Measurements from ENCODE around the gene ATP6AP1.
"Not testable (repeated sequence)": the region's sequence is repeated elsewhere in the genome, so short reads cannot be mapped to it uniquely, and the experiment has no call there.

ATP6AP1 gene

DNA sequence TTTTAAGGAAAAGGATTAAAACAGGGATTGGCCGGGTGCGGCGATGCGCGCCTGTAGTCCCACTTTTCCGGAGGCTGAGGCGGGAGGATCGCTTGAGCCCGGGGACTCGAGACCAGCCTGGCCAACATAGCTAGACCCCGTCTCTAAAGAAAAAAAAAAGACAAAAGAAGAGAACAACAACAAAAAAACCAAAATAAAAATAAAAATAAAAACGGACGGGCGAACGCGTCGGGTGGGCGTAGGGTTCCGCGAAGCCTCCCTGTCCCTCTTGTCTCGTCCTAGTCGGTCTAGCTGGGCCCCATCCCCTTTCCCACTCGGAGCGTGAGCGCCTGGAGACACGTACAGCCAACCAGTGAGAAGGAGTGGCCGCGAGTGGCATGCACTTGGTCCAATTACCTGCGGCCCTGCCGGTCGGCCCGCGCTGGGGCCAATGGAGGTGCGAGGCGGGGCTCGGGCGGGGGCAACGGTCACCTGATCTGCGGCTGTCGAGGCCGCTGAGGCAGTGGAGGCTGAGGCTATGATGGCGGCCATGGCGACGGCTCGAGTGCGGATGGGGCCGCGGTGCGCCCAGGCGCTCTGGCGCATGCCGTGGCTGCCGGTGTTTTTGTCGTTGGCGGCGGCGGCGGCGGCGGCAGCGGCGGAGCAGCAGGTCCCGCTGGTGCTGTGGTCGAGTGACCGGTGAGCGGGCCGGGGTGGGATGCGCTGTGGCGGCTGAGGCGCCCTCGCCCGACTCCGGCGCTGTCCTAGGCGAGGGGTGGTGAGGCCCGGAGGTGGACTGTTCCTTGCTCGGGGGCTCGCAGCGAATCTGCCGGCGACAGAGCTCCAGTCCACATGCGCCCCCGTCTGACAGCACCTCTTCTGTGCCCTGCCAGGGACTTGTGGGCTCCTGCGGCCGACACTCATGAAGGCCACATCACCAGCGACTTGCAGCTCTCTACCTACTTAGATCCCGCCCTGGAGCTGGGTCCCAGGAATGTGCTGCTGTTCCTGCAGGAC, at the start of gene ATP6AP1:
ATP6AP1 (plus strand) TSS at position 502 of the 996 bp plus-strand sequence; CDS start at position 518, 16 bp downstream.
- peak; percentile 67 for DNase-seq

GRCh38 chrX:154378799-154379568, 49.5 kb upstream of the ATP6AP1 start, which contains the start of gene EMD:
Gene EMD (plus strand): TSS chrX:154379295. CDS start chrX:154379485, 190 bp downstream.
- peak; percentile 93 for DNase-seq

GRCh38 chrX:154379569-154379951, 48.9 kb upstream of the ATP6AP1 start:
- DNase-seq, result no peak

DNA sequence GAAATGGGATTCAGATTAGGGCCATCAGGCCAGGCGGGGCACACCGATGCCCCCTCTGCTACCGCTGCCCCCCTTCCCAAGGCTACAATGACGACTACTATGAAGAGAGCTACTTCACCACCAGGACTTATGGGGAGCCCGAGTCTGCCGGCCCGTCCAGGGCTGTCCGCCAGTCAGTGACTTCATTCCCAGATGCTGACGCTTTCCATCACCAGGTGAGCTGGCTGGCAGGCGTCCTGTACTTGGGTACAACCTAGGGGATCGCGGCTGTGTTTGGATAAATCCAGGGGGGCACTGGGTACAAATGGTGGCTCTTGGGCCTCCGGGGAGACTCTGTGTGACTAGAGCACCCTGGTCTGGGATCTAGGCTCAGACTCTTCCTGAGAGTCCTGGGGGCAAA, 48.3 kb upstream of the ATP6AP1 start:
- DNase-seq, result no peak

- DNase-seq, result no peak
These were observed 47.7 kb upstream of the ATP6AP1 start for GRCh38 chrX:154380787-154381186.

DNA sequence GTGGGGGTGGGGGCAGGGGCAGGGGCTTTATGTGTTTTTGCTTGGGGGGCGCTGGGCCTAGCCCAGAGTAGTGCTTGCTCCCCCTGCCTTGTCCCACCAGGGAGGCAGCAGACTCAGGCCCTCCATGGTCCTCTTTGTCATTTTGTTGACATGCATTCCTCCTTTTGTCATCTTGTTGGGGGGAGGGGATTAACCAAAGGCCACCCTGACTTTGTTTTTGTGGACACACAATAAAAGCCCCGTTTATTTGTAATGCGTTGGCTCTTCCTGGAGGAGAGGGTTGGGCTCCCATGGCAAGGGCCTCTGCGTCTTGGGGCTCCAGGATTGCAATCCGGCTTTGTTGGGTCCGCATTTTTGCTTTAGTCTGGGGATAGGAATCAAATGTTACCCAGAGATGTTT, 47.2 kb upstream of the ATP6AP1 start:
- no peak for DNase-seq

GRCh38 chrX:154382483-154383069, 45.9 kb upstream of the ATP6AP1 start:
- no peak for DNase-seq

DNA sequence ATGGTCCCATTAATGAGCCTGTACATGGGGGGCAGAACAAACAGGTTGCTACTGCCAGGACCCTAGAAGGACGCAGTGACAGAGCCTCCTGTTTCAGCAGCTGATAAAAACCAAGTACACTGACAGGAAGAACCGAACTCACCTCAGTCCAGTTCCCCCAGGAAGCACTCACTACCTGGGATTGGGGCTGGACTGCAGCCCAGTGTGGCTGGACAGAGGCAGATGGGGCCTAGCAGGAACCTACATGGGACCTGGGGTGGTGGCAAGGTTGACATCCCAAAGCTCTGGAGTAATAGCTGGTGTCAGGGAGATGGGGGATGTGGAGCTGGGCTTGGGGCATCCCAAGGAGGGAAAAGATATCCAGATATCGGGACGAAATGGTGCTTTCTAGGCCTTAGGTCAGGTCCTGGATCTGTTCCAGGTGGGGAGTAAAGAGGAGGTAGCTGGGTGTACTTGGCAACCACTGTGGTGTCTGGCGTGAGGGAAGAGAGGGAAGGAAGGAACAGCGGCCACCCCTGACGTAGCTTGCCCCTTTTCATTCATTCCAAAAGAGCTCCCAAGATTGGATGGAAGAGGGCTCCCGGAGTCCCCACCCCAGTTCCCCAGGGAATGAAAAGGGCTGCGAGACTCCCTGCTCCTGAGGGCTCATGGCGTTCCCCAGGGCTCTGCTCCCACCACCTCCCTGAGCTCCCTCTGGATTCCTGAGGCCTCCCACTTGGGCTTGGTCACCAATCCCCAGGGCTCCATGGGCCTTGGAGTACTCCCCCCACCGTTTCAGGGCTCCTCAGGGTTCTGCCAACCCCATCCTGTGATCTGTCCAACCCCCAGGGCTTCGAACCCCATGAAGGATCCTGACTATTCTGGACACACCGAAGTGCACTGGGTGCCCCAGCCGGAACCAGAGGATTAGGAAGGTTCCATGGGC, 44.9 kb upstream of the ATP6AP1 start:
- DNase-seq, result no peak

DNA sequence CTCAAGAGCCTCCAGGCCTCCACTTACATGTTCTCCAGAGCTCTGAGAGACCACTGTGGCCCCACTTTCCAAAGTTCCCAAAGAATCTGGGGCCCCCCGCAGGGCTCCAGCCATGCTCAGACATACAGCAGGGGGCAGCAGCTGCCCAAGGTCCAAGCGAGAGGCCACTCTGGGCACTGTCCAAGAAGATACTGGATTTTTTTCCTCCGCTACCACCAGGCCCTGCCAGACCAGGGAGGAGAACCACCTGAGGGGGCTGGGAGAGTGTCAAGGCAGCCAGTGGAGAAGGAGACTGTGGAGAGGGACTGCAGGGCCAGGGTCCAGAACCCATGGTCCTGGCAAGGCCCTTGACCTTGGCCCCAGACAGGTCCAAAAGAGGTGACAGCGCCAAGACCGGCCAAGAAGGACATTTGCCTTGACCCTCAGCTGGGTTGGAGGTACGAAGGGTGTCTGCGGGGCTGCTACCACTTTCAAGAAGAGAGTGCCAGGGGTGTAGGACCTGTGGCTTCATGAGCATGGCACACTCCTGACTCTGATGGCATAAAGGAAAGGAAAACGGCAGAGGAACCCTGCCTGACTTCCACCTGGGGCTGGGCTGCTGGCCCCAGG, 44.1 kb upstream of the ATP6AP1 start:
- DNase-seq, result no peak

DNA sequence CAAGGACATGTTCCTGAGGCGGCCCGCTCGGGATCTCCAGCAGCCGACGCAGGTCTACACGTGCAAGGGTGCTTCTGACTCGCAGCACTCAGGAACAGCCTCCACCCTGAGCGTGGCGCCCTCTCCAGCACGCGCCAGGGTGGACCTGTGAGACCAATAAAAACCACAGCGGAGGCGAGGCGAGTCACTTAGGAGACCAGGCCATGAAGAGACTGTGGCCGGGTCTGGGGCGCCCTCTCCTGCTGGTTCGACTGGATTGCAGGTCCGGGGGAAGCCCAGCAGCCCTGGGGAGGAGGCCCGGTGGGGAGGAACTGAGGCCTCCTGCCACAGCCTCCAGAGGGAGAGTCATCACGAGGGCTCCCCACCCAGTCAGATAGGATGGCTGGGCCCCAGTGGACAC, 40.4 kb upstream of the ATP6AP1 start:
- DNase-seq, result not testable (repeated sequence)

- DNase-seq, result not testable (repeated sequence)
These were observed 39.8 kb upstream of the ATP6AP1 start for GRCh38 chrX:154388649-154389048.

DNA sequence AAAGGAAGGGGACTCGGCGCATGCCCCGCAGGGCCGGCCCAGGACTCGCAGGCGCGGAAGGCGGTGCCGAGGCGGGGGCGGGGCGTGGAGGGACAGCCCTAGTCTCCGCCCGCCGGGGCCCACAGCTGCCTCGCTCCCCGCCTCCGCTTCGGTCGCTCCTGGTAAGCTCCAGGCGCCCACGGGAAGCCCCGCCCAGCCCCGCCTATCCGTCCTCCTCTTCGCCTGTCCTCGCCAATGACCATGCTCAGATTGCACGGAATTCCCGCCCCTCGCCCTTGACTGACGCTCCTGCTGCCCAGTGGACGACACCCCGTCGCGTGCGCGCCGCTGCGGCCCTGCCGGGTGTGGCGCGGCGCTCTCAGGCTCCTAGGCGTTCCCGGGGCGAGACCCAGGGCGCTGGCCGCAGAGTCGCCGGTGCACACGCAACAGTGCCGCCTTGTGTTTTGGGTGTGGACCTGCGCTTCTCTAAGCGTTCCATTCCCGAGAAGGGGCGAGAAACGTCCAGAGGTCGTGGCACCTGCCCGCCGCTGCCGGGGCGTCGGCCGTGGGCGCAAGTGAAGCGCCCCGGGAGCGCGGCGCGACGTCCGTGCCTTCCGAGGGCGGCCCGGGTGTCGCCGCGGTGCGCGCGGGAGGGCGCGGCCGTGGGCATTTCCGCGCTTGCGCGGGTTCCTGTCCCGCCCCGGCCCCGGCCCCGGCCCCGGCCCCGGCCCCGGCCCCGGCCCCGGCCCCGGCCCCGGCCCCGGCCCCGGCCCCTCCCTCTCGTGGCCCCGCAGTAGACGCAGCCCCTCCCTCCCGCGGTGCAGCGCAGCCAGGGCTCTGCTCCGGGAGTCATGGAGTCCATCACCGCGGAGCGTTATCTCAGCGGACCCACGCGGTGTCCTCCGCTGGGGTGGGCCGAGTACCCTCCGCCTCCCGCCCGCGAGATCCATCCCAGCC, 38.4 kb upstream of the ATP6AP1 start:
- DNase-seq, result not testable (repeated sequence)

DNA sequence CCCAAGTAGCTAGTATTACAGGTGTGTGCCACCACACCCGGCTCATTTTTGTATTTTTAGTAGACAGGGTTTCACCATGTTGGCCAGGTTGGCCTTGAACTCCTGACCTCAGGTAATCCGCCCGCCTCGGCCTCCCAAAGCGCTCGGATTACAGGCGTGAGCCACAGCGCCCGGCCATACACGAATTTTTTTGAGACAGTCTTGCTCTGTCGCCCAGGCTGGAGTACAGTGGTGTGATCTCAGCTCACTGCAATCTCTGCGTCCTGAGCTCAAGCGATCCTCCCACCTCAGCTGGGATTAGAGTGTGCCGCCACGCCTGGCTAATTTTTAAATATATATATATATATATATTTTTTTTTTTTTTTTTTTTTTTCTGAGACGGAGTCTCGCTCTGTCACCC, 32.1 kb upstream of the ATP6AP1 start:
- DNase-seq, result not testable (repeated sequence)

- DNase-seq, result peak; percentile 35
These were observed 31.2 kb upstream of the ATP6AP1 start for GRCh38 chrX:154396973-154397887.

DNA sequence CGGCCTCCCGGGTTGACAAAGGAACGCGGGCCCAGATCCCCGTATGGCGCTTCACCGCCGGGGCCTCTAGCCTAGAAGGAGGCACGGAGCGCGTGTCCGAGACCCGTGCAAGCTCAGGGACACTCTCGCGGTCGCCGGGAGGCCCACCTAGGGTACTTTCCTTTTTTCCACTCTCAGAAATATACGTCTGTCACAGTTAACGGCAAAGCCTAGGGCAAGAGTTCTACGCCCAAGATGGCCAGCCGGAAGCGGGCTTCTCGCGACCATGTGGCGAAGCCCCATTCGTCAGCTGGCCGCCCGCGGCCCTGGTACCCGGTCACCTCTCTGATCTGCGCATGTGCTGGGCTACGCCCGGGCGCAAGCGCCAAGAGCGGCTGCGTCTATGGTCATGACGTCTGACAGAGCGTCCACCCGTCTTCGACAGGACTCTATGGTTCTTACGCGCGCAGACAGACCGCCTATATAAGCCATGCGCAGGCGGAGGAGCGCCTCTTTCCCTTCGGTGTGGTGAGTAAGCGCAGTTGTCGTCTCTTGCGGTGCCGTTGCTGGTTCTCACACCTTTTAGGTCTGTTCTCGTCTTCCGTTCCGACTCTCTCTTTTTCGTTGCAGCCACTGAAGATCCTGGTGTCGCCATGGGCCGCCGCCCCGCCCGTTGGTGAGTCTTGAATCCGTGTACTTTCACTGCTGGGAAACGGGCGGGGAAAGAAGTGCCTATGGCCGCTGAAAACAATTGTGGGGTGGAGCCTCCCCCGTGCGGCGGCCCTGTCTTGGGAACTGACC, 30.4 kb upstream of the ATP6AP1 start, which contains the start of gene RPL10:
RPL10 (plus strand) TSS at position 490 of the 780 bp plus-strand sequence; CDS start at position 633, 143 bp downstream.
- DNase-seq, result peak; percentile 87

DNA sequence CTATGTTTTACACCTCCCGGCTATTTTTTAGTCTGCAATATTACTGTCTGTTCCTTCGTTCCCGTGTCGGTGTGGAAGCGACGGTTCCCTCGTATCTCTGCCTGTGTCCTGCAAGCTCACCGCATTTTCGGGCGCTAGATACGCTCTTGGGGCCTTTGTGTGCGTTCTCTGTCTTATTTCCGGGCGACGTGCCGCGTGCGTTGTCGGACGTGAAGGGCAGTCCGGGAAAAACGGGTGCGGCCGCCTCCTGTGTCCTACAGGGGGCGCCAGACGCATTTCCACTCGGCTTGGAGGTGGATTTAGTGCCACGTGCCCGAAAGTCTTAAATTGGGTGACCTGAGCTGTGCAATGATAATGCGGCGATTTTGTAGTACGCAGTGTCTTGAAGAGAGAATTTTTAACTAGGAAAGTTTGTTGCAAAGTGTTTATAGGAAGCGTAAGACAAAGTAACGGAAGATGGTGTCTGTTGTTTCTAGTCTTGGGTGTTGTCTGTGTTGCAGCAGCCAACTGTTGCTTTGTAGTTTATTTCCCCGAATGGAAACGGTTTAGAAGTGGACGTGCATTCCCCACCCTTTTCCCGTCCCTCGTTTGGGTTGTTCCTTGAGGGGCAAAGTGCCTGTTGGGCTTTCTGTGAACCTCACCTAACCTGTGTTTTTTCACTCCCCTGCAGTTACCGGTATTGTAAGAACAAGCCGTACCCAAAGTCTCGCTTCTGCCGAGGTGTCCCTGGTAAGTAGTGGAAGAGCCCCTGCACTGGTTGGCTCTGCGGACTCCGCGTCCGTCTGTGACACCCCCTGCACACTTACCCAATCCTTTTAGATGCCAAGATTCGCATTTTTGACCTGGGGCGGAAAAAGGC, 29.6 kb upstream of the ATP6AP1 start:
- peak; percentile 46 for DNase-seq
